B cell (primary cell): ENCODE results near the gene SKIC8. TPM values are rescaled to one million over a fixed set of nuclear protein-coding genes. Genes with fewer than 3 reads are reported as not detected.
A peak's percentile ranks its signal among the peaks of the same experiment; 100 is the strongest.

Source experiments
- ATAC-seq: fragments of 200-7000 bp; cut with Tn5 transposase; one replicate; pipeline ENCODE4 v1.10.0; 2021; ENCODE audit warnings: low read depth, mild to moderate bottlenecking, moderate number of reproducible peaks, moderate library complexity
- CTCF ChIA-PET: fragments of 350-600 bp; sonication (Branson Sonifier 250); formaldehyde crosslinking; loops from one replicate; lab custom pipeline; 2021; ENCODE audit warnings: antibody characterized with exemption, inconsistent platforms; lab: Charles Lee
- POLR2A ChIA-PET: fragments of 350-600 bp; sonication (Branson Sonifier 250); formaldehyde crosslinking; loops from one replicate; lab custom pipeline; 2021; ENCODE audit warnings: antibody characterized with exemption; lab: Charles Lee
- DNase-seq: peaks from one replicate; pipeline ENCODE4 v3.0.0; 2013
- H2AFZ ChIP-seq: 2 replicates; pipeline ENCODE4 v1.6.1; 2012; ENCODE audit warnings: mild to moderate bottlenecking, low read depth, low read length; ENCODE audit not compliant: insufficient read depth, poor library complexity, severe bottlenecking
- H3K27ac ChIP-seq, 2 donors: 1 replicate in 1 of 2; 2 replicates in 1 of 2; pipeline ENCODE4 v1.5.1; 2012 to 2013; ENCODE audit warnings: low read length in 2 of 2, mild to moderate bottlenecking in 2 of 2, moderate library complexity in 1 of 2
- H3K27me3 ChIP-seq, 4 experiments: fragments of 200-600 bp in 1 of 4; sonication (generic) in 1 of 4; replicated peaks in 1 of 4; 1 replicate in 2 of 4; 2 replicates in 2 of 4; pipeline versions ENCODE4 v1.6.1 to v1.7.0; 2013 to 2016; ENCODE audit warnings: low read length in 3 of 4, mild to moderate bottlenecking in 2 of 4, mixed read lengths in 1 of 4, moderate library complexity in 1 of 4; ENCODE audit not compliant: insufficient read depth in 4 of 4, control insufficient read depth in 3 of 4; ENCODE audit errors: control extremely low read depth in 1 of 4
- H3K36me3 ChIP-seq, 2 experiments: replicated peaks in 1 of 2; 1 replicate in 1 of 2; 2 replicates in 1 of 2; pipeline versions ENCODE4 v1.6.1 to v1.7.1; 2013; ENCODE audit warnings: low read length in 1 of 2; ENCODE audit not compliant: insufficient read depth in 2 of 2, control insufficient read depth in 1 of 2; ENCODE audit errors: control extremely low read depth in 1 of 2, extremely low read depth in 1 of 2
- H3K4me1 ChIP-seq, 2 donors: fragments of 200-600 bp in 1 of 2; sonication (generic) in 1 of 2; 1 replicate in 1 of 2; 2 replicates in 1 of 2; pipeline versions ENCODE4 v1.5.1 to v1.6.1; 2013 to 2017; ENCODE audit warnings: low read length in 2 of 2; ENCODE audit not compliant: control insufficient read depth in 2 of 2, insufficient read depth in 2 of 2
- H3K4me2 ChIP-seq: replicated peaks from 2 replicates; pipeline ENCODE3; 2012; ENCODE audit warnings: mild to moderate bottlenecking, low read depth, low read length; ENCODE audit not compliant: poor library complexity, severe bottlenecking
- H3K4me3 ChIP-seq, 5 experiments: fragments of 200-600 bp in 1 of 5; sonication (generic) in 1 of 5; 1 replicate in 3 of 5; 2 replicates in 2 of 5; pipeline versions ENCODE4 v1.5.1 to v1.7.0; 2011 to 2016; ENCODE audit warnings: low read length in 4 of 5, mild to moderate bottlenecking in 4 of 5, low read depth in 2 of 5, control low read depth in 1 of 5, moderate library complexity in 1 of 5; ENCODE audit not compliant: insufficient read depth in 1 of 5; ENCODE audit errors: control extremely low read depth in 1 of 5, extremely low read depth in 1 of 5
- H3K79me2 ChIP-seq: fragments of 200-600 bp; sonication (generic); one replicate; pipeline ENCODE4 v1.6.0; 2016; ENCODE audit warnings: low read length; ENCODE audit not compliant: control insufficient read depth, insufficient read depth
- H3K9ac ChIP-seq: fragments of 200-600 bp; sonication (generic); 2 replicates; pipeline ENCODE4 v1.6.1; 2017; ENCODE audit warnings: mild to moderate bottlenecking, low read length, moderate library complexity
- H3K9me3 ChIP-seq, 3 donors: one replicate each; pipeline versions ENCODE4 v1.6.1 to v1.7.1; 2013; ENCODE audit warnings: low read length in 2 of 3; ENCODE audit not compliant: control insufficient read depth in 2 of 3, insufficient read depth in 1 of 3; ENCODE audit errors: control extremely low read depth in 1 of 3
- H4K20me1 ChIP-seq: 2 replicates; pipeline ENCODE4 v1.6.0; 2012; ENCODE audit warnings: mild to moderate bottlenecking, low read length; ENCODE audit not compliant: insufficient read depth, control insufficient read depth, poor library complexity, severe bottlenecking
- H3K27ac Mint-ChIP-seq: one replicate; pipeline ENCODE4 v1.8.0; 2021; ENCODE audit warnings: mixed read lengths
- H3K27me3 Mint-ChIP-seq: one replicate; pipeline ENCODE4 v1.8.0; 2021; ENCODE audit warnings: mixed read lengths
- H3K4me1 Mint-ChIP-seq: one replicate; pipeline ENCODE4 v1.8.0; 2021; ENCODE audit warnings: mixed read lengths
- H3K4me3 Mint-ChIP-seq: one replicate; pipeline ENCODE4 v1.8.0; 2021; ENCODE audit warnings: mixed read lengths
- H3K9me3 Mint-ChIP-seq: one replicate; pipeline ENCODE4 v1.8.0; 2022; ENCODE audit warnings: mixed read lengths; ENCODE audit not compliant: insufficient read depth
- CTCF ChIP-seq: fragments of 200-600 bp; IDR thresholded peaks from one replicate; pipeline ENCODE4 v1.8.0; 2022; ENCODE audit warnings: antibody characterized with exemption, mild to moderate bottlenecking
- EZH2 ChIP-seq: IDR thresholded peaks from 2 replicates; pipeline ENCODE4 v1.6.1; 2012; ENCODE audit warnings: borderline replicate concordance, low read depth, mild to moderate bottlenecking, moderate library complexity, low read length; ENCODE audit not compliant: insufficient read depth, poor library complexity, severe bottlenecking
- WGBS: methylation state at CpG from one replicate; pipeline ENCODE4 v1.1.5; 2013; ENCODE audit warnings: missing lambda C conversion rate; ENCODE audit not compliant: insufficient coverage; 5-methylcytosine and 5-hydroxymethylcytosine counted together
- intact Hi-C: fragments of 100-400 bp; cut with micrococcal nuclease; formaldehyde crosslinking; loops from one replicate; pipeline ENCODE4 v1.10.0; 2022
- polyA plus RNA-seq: library from polyadenylated mRNA; depleted of rRNA; stranded (reverse); fragments of >200 nt; gene quantifications from 2 replicates; pipeline ENCODE4 v1.2.3, GENCODE V29; 2012
- total RNA-seq, 2 donors: library from RNA; stranded (reverse); fragments of 120-200 nt in 1 of 2; gene quantifications; 1 replicate in 1 of 2; 2 replicates in 1 of 2; pipeline versions ENCODE4 v1.2.3 to v1.2.4, GENCODE V29; 2013 to 2022

SKIC8 gene
- total and polyA plus RNA-seq, 2 donors (not counting 1 experiment from before 2014, with no cell fraction given): 31.9 to 40.2 TPM

- Mint-ChIP-seq H3K4me1 (no peaks in the 10 kb centered on the region), H3K27me3 (no peaks in the 10 kb centered on the region), H3K27ac (no peak overlapping the region), H3K4me3 (no peak overlapping the region), H3K9me3 (no peaks in the 10 kb centered on the region)
- Histone ChIP-seq H4K20me1 (no peaks in the 10 kb centered on the region), H3K27me3 (no peaks in the 10 kb centered on the region), H3K4me1 (no peaks in the 10 kb centered on the region), H3K9me3 (no peaks in the 10 kb centered on the region), H3K79me2 (no peaks in the 10 kb centered on the region), H3K4me3 (no peak overlapping the region), H3K36me3 (no peaks in the 10 kb centered on the region), H2AFZ (peak overlapping the region; percentile 14), H3K27ac (no peak overlapping the region), H3K9ac (no peak overlapping the region), H3K4me2 (no peak overlapping the region)
- no peak for DNase-seq
- intact Hi-C loops: no loop called here
- ATAC-seq: no peak
- TF ChIP-seq CTCF: no peak
- TF ChIP-seq EZH2: no peak
- ChIA-PET POLR2A (no interaction called here), CTCF (no interaction called here)
- 80% methylated on average over 10 of the region's 10 CpGs for whole genome bisulfite sequencing
Observed at GRCh38 chr15:78319588-78319987, 20.2 kb upstream of the SKIC8 start.

GRCh38 chr15:78317145-78317836 lies 17.9 kb upstream of the SKIC8 start:
- POLR2A ChIA-PET: no interaction called here
- H3K27me3 ChIP-seq: no peaks in the 10 kb centered on the region
- ATAC-seq: no peak

More at GRCh38 chr15:78317145-78317836, 17.9 kb upstream of the SKIC8 start:
- Mint-ChIP-seq H3K4me1 (no peaks in the 10 kb centered on the region), H3K4me3 (no peak overlapping the region), H3K9me3 (no peaks in the 10 kb centered on the region), H3K27ac (no peak overlapping the region), H3K27me3 (no peaks in the 10 kb centered on the region)
- TF ChIP-seq EZH2: no peak
- TF ChIP-seq CTCF: no peak
- Histone ChIP-seq H3K9me3 (no peaks in the 10 kb centered on the region), H3K27ac (no peak overlapping the region), H3K4me2 (no peak overlapping the region), H3K36me3 (no peaks in the 10 kb centered on the region), H3K79me2 (no peaks in the 10 kb centered on the region), H4K20me1 (no peaks in the 10 kb centered on the region), H3K4me3 (no peak overlapping the region), H3K9ac (no peak overlapping the region), H3K4me1 (no peaks in the 10 kb centered on the region), H2AFZ (no peak overlapping the region)
- CTCF ChIA-PET: no interaction called here
- intact Hi-C loops: no loop called here
- 94% methylated on average over 8 of the region's 8 CpGs for WGBS
- DNase-seq: no peak
